ENCODE measurements around the gene COL25A1.

Gene COL25A1

DNA sequence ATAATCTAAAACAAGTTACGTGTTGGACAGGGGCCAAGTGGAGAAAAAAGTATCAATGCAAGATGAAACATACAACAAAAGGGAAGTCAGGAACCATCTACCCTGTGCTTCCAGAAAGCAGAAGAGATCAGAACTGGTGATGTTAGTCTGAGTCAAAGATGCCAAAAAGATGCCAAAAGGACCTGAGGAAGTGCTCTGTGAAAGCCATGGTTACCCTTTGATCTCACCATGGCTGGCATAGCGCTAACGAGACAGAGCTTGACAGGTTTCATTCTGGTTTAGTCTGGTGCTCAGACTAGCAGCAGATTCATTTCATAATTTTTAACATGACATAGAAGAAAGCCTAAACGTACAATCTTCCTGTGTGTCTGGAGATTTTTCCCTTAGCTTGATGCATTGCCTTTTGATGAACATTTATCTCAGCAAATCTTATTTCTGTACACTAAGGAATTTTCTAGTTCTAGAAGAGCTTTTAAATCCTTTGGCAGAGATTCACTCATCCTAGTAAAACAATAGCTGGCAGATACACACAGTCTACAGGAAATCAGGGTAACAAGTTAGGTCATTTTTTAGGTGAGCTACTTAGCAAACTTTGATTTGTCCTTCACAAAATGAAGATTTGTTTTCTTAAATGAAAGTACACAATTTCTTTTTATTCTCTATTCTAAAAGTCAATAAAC is 87.7 kb downstream of the COL25A1 start:
- no peak for DNase-seq

DNA sequence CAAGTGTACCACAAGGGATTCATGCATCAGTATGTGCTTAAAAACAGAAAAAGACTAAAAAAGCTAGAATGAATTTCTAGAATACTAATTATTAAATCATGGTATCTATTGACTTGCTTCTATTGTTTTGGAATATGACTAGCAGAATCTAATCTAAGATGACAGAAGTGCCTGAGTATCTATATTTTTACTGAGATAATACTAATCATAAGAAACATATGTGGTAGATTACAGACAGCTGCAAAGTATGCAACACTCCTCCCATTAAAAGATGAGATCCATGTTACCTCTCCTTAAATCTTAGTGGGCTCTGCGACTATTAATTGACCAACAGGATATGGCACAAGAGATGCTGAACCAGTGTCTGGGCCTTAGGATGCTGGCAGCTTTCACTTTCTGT is 89.4 kb downstream of the COL25A1 start:
- no peak for DNase-seq

DNA sequence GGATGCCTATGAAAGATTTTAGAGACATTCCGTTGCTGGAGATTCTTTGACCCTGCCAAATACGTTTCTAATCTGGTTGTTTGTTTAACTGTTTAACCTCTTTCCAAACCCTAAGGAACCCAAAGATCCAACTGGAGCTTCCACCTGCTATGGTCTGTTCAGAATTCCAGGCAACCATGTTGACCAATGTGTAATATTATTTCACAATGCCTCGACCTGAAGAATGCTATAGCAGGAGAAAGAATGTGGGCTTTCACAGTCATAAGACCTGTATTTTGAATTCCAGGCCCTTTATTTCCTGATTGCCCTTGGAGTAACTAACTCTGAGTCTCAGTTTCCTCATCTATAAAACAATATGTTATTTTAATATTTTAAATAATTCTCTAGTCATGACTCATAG is 90.8 kb downstream of the COL25A1 start:
- DNase-seq, result no peak

DNA sequence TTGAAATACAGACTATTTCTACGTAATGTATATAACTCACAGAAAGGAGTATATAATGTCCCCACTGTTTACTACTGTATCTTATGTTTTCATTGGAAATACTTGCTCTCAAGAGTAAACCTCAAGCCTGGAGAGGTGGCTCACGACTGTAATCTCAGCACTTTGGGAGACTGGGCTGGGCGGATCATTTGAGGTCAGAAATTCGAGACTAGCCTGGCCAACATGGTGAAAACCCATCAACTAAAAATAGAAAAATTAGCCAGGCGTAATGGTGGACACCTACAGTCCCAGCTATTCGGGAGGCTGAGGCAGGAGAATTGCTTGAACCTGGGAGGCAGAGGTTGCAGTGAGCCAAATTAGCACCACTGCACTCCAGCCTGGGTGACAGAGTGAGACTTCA is 92.8 kb downstream of the COL25A1 start:
- no peak for DNase-seq

DNA sequence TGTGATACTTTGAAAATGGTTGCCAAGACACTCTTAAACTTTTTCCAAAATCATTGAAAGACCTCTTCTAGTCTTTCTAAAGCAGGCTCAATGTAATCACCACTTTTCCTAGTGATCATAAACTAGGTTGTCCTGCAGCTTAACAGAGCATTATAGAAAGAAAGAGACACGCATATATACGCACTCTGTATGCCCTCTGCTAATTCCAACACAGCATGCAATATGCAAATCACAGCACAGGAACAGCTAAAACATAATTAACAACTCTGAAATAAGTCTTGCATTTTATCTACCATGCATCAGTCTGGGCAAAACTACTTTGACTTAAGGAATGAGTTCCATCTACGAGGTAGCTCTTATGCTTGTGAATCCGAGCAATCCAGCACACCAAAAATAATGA is 94.6 kb downstream of the COL25A1 start:
- no peak for DNase-seq

DNA sequence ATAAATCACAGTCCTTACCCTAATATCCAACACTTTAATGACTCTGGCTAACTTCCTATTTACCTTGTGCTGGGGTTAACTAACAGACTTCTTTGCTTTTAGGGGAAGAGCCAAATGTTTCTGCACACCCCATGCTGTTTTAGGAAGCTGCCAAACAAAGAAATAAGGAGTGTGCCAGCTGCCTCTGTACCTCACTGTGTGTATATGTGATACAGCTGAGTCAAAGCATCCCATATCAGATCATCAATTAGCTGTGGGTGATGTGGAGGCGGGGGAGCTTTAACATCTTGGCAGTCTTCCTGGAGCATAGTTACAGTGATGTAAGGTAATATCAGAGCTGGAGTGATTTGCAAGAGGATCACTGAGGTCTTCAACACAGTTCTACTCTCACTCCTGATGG is 95.4 kb downstream of the COL25A1 start:
- DNase-seq, result no peak

DNA sequence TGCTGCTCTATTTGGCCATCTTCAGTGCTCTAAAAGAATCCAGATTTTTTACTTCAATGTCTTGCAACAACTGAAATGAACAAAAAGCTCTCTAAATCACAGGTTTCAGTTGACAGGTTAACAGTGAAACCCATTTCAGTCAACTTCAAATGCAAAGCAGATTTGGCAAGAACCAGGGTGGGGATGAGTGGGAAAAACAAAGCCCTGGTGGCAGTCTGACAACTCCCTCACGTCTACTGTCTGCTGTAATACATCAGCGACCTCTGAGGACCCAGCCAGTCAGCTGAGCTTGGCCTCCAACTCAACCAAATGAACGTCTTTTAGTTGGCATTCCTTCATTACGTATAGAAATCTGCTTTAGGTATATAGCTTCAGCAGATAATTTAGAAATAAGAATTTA is 95.8 kb downstream of the COL25A1 start:
- no peak for DNase-seq

DNA sequence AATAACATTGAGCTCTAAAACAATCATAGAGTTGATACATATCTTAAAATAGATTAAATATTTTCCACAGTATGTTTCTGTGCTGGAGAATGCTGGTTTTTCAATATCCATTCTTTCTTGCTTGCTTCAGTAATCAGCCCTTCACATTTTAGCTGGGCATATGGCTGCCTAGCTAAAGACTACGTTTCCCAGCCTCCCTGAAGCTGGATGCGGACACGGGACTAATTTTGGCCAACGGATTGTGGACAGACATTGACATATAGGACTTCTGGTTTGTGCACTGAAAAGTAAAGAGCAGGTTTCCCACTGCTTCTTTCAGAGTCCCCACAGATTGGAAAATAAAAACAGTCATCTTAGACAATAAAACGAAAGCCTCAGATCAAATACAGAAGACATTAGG is 97.3 kb downstream of the COL25A1 start:
- no peak for DNase-seq

DNA sequence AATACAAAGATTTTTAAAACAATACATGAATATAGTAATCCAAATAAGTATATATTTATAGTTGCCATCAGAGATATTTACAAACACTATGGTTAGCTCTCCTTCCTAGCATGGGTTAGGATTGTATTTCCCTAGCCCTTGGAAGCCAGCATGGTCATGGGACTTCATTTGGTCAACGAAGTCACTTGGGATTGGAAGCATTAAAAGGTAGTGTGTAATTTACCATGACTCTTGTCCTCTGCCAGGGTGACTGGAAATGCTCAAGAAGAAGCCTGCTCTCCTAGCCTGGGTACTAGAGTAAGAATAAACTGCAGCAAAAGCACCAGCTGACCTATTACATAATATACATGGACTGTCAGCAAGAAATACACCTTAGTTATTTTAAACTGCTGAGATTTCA is 102.9 kb downstream of the COL25A1 start:
- DNase-seq, result no peak

DNA sequence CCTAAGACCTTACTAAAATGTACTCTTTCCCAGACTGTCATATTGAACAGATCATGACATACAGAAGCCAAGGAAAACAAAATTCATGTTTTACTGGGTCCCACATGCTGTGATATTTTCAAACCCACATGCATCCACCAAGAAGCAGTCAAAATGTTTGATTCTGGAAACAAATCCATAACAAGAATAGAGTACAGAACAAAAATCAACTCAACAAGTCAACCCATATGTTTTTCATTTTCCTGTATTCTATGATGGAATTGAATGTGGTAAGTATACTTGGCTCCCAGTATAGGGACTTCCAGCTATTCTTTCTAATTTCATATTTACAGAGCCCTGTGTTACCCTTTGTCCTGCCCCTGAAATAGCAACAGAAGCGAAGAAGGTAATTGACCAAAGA is 106.8 kb downstream of the COL25A1 start:
- no peak for DNase-seq

DNA sequence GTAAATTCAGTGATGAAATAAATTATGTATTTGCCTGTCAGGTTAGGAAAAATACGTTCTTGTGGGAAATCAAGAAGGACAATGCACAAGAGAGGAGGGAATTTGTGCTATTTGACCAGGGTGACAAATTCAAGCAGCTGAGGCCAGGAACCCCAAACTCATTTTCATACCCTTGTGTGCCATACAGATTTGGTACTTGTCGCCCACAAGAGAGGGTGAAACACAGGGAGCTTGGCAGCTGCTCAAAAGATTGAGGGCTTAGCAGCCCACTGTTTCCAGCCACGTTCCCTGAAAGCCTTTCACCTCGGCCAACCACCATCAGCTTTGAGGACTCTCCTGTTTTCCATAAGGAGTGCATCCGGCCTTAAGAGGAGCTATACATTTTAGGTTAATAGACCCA is 111.2 kb downstream of the COL25A1 start:
- no peak for DNase-seq

DNA sequence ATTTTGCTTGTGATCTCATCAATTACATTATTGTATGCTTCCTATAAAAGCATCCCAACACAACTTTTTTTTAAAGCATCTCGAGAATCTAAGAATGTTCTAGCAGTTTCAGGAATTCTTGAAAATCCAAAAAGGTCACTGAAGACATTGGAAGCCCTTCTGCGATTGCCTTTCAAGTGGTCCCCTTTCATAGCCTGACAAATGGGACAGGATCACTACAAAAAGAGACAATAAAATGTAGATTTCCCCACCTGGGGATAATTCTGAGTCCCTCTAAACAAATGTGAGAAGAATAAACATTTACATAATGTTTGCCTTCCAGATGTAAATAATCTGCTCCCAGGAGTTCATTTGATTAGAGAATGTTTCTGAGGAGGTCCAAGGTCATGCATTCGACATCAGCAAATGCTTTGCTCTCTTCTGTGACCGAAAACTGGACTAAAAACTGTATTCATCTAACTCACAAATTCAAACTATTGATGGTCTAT is 116.0 kb downstream of the COL25A1 start:
- no peak for DNase-seq

DNA sequence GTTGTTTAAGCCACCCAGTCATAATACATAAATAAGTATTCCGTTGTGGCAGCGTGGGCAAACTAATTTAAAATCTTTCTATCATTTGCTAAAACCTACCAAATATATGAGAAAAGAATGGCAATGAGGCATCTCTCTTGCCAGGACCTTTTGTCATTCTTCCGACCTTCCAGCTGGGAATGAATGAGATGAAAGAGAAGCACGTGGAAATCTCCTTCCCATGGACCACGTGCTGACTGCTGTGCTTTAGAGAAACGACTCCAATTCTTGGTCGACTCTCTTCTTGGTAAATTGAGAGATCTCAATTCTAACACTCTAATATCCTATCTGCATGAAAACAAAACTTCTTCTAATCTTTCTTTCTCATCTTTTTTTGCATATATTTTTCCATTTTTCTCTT is 116.5 kb downstream of the COL25A1 start:
- no peak for DNase-seq

DNA sequence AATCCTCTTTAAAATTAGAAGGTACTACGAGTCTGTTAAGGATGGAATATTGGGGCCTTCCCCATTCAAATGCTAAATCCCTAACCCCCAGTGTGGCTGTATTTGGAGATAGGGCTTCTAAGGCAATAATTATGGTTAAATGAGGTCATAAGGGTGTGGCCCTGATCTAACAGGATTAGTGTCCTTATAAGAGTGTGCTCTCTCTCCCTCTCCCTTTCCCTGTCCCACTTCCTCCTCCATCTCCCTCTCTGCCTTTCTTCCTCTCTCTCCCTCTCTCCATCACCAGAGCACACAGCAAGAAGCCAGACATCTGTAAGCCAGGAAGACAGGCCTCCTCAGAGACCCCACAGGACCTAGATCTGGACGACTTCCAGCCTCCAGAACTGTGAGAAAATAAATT is 116.9 kb downstream of the COL25A1 start:
- DNase-seq, result no peak

DNA sequence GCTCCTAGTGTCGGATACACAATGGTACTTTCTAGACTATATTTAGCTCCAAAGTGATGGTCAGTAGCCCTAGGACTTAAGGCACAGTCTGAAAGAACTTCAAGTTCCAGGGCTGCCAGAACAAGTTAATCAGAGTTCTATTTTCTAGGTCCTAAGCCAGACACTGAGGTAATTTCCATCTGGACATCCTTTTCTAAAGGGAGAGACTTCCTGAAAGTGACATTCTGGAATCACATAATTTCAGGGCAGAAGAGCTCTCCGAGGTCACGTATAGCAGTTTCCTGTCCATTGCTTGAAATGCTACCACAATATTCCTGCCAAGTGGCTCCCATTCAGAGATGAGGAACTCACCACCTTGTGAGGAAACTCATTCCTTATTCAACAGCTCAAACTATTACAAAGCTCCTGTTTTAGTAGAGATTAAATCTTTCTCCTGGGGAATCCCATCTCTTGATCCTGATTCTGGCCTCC is 117.9 kb downstream of the COL25A1 start:
- DNase-seq, result no peak

DNA sequence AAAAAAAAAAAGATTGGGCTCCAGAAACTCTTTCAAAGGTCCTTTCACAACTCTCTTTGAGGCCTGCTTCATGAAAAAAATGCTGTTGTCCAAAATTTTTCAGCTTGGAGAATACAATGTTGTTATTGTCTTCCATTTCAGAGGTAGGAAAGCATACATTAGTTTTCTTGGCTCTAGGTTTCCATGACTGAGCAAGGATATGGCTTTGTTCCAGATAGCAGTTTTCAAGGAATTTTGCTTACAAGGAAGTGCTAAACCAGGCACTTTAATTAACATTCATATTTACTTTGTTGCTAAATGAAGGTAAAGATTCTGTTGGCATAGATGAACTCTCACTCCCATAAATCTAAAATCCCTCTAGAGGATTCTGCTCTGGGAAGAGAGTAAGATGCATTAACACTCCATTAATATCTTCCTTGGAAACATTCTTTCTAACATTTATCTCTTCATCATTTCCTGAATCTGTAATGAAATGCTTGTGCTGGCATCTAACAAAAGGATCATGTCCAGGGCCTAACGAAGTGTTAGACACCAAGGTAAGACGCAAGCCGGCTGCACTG is 118.4 kb downstream of the COL25A1 start:
- no peak for DNase-seq

DNA sequence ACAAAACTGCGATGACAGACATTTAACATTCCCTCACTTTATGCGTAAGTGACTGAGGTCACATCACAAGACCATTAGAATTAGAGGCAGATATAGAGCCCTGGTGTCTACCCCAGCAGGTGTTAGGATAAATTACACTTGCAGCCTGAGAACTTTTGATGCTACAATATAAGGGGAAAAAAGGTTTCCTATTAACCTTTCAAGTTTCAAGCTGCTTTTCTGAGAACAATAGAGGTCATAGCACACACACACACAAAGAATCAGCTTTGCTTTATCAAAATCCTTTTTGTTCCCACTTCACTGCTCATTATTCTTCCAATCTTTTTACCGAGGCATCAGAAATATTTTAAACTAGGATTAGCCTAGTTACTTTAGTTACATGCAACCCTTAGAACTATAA is 119.8 kb downstream of the COL25A1 start:
- DNase-seq, result no peak

DNA sequence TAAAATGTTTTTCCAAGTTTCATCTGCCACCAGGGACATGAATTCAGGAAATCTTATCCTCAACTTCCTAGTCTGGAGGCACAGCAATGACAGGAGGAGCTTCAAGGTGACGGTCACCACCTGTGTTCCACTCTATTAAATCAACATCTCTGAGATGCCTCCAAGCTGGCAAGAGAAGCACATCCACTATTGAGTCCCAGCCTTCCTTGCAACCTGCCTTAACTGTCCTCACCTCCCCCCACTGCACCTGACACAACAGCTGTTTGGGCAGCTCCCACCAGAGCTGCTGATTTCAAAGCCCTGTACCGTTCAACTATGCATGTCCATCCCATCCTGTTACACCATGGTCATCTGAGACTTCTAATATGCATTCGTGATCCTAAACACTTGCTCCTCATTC is 123.4 kb downstream of the COL25A1 start:
- DNase-seq, result no peak

DNA sequence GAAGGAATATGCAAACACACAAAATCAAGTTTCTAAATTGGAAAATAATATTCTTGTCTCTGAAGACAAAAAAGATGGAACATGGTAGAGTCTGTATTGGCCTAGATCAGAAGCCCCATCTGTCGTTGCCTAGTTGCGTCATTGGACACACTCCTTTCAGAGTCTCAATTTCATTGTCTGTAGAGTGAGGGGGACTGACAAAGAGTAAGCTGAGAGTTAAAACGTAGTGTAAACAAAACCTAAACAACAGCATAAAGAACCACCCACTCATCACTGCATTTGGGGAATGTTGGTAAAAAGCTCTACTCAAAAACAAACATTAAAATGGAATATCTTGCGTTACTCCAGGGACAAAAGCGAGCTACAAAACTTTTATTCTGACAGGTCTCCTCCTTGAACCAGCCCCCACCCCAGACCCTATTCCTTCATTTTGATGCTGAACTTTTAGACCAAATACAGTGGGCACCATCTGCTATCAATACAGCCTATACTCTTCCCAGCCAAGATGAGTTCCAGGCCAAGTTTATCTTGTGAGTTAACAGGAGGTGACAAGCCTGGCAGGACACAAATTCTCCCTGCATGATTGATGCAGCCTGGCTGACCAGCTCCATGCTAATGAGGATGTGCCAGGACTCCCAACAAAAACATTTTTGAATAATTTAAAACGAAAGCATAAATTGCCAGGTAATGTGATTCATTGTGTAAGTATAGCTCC is 125.2 kb downstream of the COL25A1 start:
- no peak for DNase-seq

DNA sequence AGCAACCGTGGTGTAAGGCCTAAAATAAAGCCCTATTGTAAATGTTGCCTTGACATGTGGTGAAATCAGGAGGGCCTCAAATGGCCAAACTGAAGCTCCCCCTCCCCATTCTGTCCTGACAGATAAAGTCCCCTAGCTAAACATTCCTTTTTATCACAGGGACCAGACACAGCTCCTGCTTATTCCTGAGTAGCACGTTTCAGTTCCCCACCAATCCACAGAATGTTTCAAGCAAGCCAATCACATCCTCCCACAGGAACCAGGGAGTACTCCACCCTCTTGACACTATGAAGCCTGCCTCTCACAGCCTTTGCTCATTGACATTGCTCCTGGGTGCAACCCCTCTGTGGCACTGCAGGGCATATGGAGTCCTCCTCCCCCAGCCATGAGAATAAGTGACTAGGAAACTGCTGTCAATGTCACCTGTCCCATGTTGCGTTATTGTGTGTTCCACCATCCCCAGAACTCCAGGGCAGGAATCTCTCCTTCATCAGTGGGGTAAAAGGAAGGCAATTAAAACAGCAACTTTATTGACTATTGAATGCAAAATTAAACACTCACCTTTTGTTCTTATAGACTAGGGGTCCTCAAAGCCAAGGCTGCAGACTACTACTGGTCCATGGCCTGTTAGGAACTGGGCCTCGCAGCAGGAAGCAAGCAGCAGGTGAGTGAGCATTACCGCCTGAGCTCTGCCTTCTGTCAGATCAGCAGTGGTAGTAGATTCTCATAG is 128.1 kb downstream of the COL25A1 start:
- DNase-seq, result no peak

DNA sequence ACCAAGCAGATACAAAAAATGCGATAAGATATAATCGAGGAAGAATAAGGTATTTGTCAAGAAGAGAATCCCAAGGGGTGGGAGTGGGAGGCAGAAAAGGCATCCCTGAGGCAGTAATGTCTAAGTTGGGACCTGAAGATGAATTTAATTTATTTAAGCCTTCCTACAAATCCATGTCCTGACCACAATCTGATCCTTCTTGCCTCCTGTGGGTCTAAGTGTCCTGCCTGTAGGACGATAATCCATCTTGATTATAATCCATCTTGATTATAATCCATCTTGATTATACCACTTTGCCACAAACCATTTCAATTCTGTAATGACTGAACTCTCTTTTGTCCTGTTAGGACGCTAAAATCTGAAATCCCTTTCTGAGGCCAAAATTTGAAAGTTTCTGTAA is 130.2 kb downstream of the COL25A1 start:
- no peak for DNase-seq

DNA sequence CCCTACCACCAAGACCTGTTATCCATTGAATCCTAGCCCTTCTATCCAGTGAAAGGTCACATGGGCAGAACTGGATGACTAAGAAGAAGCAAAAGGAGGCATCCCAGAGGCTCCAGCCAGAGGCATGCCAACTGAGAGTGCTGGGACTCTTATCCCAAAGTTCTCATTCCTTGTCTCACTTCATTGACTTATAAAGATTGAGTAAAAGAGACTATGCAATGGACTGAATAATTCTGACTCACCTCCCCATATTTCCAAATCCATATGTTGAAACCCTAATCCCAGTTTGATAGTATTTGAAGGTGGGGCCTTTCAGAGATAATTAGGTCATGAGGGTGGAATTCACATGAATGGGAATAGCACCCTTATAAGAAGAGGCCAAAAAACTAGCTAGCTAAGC is 131.4 kb downstream of the COL25A1 start:
- no peak for DNase-seq

DNA sequence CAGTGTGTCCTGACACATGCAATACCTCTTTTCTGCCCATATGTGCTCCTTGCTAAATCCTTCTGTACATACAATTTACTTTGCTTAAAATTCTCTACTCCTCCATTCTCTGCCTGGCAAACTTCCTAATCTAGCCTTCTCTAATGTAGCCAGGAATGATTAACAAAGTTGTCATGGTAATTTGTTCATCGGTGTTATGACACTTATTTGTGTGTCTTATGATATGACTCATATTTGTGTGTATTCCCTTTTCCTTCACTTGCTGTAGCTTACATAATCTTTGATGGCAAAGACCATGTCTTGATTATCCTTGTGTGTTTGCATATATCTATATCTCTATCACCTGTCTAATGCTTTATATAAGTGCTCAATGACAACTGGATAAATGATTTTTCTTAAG is 133.3 kb downstream of the COL25A1 start:
- DNase-seq, result no peak

DNA sequence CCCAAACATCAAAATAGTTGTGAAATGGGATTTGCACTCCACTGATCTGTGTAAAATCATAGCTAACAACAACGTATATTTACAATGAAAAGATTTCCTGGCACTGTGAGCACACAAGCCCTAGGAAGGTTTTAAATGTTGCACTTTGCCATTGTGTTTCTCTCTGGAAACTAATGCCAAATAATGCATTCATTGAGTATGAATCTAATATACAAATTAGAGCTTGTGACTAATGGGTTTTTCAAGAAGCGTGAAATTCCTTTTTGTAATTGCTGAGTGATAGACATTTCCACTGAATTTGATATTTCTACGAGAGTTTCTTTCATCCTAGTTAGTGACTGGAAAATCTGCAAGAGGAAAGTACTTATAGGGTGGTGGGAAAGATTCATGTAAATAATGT is 135.9 kb downstream of the COL25A1 start:
- no peak for DNase-seq

Measured in bone marrow (tissue), 2 donors.